IMR-90 (cell line): ENCODE data around the gene MTG1. TPM values are rescaled to one million over a fixed set of nuclear protein-coding genes. Genes with fewer than 3 reads are reported as not detected.

Source experiments
- ATAC-seq: fragments of 200-7000 bp; cut with Tn5 transposase; 2 replicates; pipeline ENCODE4 v1.9.1; 2020; ENCODE audit warnings: low read depth, mild to moderate bottlenecking, moderate library complexity
- BruUV-seq: library from RNA; stranded (reverse); fragments of 400-500 nt; replicated peaks from 2 replicates; lab custom pipeline; 2021; lab: Mats Ljungman, UMichigan
- CTCF ChIA-PET: fragments of 300-600 bp; formaldehyde crosslinking; extraction: SDS; loops from one replicate; lab custom pipeline; 2021; ENCODE audit warnings: antibody characterized with exemption; lab: Yijun Ruan, JAX
- POLR2A ChIA-PET: fragments of 300-600 bp; sonication (Branson Sonifier 250); formaldehyde crosslinking; loops from one replicate; lab custom pipeline; 2022; ENCODE audit warnings: antibody characterized with exemption; ENCODE audit not compliant: unreplicated experiment; lab: Charles Lee
- DNase-seq: peaks from one replicate; pipeline ENCODE4 v3.0.0; 2013
- H2AFZ ChIP-seq: replicated peaks from 2 replicates; pipeline ENCODE3; 2013; ENCODE audit warnings: low read length, mild to moderate bottlenecking; ENCODE audit not compliant: poor library complexity
- H2AK5ac ChIP-seq: 2 replicates; pipeline ENCODE4 v1.6.1; 2013; ENCODE audit warnings: low read depth, low read length, inconsistent platforms
- H2AK9ac ChIP-seq: replicated peaks from 2 replicates; pipeline ENCODE3; 2013; ENCODE audit warnings: mild to moderate bottlenecking, low read depth, low read length, moderate library complexity; ENCODE audit not compliant: poor library complexity
- H2BK120ac ChIP-seq: 2 replicates; pipeline ENCODE4 v1.6.1; 2013; ENCODE audit warnings: low read depth, low read length, inconsistent platforms
- H2BK15ac ChIP-seq: 3 replicates; pipeline ENCODE4 v1.6.1; 2013; ENCODE audit warnings: low read depth, low read length, inconsistent platforms
- H2BK20ac ChIP-seq: 2 replicates; pipeline ENCODE4 v1.6.1; 2013; ENCODE audit warnings: low read depth, mild to moderate bottlenecking, inconsistent platforms, low read length, moderate library complexity
- H2BK5ac ChIP-seq: 2 replicates; pipeline ENCODE4 v1.6.1; 2013; ENCODE audit warnings: mild to moderate bottlenecking, low read depth, low read length, inconsistent platforms; ENCODE audit not compliant: poor library complexity, severe bottlenecking
- H3K14ac ChIP-seq: replicated peaks from 2 replicates; pipeline ENCODE4 v1.6.1; 2013; ENCODE audit warnings: low read depth, low read length, inconsistent platforms
- H3K18ac ChIP-seq: 2 replicates; pipeline ENCODE4 v1.6.1; 2013; ENCODE audit warnings: low read depth, low read length, control low read depth
- H3K23ac ChIP-seq: 2 replicates; pipeline ENCODE4 v1.6.1; 2013; ENCODE audit warnings: low read depth, low read length, inconsistent platforms
- H3K27ac ChIP-seq: 2 replicates; pipeline ENCODE4 v1.5.1; 2013; ENCODE audit warnings: mild to moderate bottlenecking, control low read depth, low read length; ENCODE audit not compliant: insufficient read depth
- H3K27me3 ChIP-seq: 2 replicates; pipeline ENCODE4 v1.6.1; 2013; ENCODE audit warnings: low read length; ENCODE audit not compliant: control insufficient read depth, insufficient read depth
- H3K36me3 ChIP-seq: 2 replicates; pipeline ENCODE4 v1.6.1; 2013; ENCODE audit warnings: low read length, mixed read lengths; ENCODE audit not compliant: control insufficient read depth, insufficient read depth
- H3K4ac ChIP-seq: 2 replicates; pipeline ENCODE4 v1.6.1; 2013; ENCODE audit warnings: low read depth, low read length, inconsistent platforms
- H3K4me1 ChIP-seq: 2 replicates; pipeline ENCODE4 v1.6.1; 2013; ENCODE audit warnings: low read length, mixed read lengths; ENCODE audit not compliant: control insufficient read depth, insufficient read depth
- H3K4me2 ChIP-seq: 2 replicates; pipeline ENCODE4 v1.6.1; 2013; ENCODE audit warnings: low read depth, mild to moderate bottlenecking, control low read depth, low read length, moderate library complexity
- H3K4me3 ChIP-seq: 2 replicates; pipeline ENCODE4 v1.5.1; 2013; ENCODE audit warnings: low read depth, mild to moderate bottlenecking, control low read depth, low read length, moderate library complexity; ENCODE audit not compliant: insufficient read depth
- H3K56ac ChIP-seq: 2 replicates; pipeline ENCODE4 v1.6.1; 2013; ENCODE audit warnings: low read length, inconsistent platforms; ENCODE audit not compliant: insufficient read depth; ENCODE audit errors: extremely low read depth
- H3K79me1 ChIP-seq, 2 experiments: 2 replicates each; pipeline ENCODE4 v1.6.1; 2013; ENCODE audit warnings: low read length in 2 of 2, inconsistent platforms in 1 of 2, low read depth in 1 of 2
- H3K9ac ChIP-seq: 2 replicates; pipeline ENCODE4 v1.6.1; 2013; ENCODE audit warnings: low read depth, low read length, control low read depth
- H3K9me1 ChIP-seq: 2 replicates; pipeline ENCODE4 v1.6.1; 2013; ENCODE audit warnings: low read length, inconsistent platforms; ENCODE audit not compliant: insufficient read depth
- H3K9me3 ChIP-seq: 2 replicates; pipeline ENCODE4 v1.6.1; 2013; ENCODE audit warnings: low read length; ENCODE audit not compliant: control insufficient read depth, insufficient read depth
- H4K20me1 ChIP-seq: 2 replicates; pipeline ENCODE4 v1.6.1; 2013; ENCODE audit warnings: low read length, inconsistent platforms; ENCODE audit not compliant: insufficient read depth
- H4K5ac ChIP-seq: 2 replicates; pipeline ENCODE4 v1.6.1; 2013; ENCODE audit warnings: mild to moderate bottlenecking, low read depth, low read length, control low read depth
- H4K8ac ChIP-seq, 2 experiments: 2 replicates each; pipeline ENCODE4 v1.6.1; 2013; ENCODE audit warnings: low read depth in 2 of 2, low read length in 2 of 2, control low read depth in 1 of 2, inconsistent platforms in 1 of 2
- H4K91ac ChIP-seq: 2 replicates; pipeline ENCODE4 v1.6.1; 2013; ENCODE audit warnings: low read depth, low read length, inconsistent platforms; ENCODE audit not compliant: insufficient read depth
- BHLHE40 ChIP-seq: fragments of 150-350 bp; IDR thresholded peaks from 2 replicates; pipeline ENCODE4 v1.6.1; 2016; ENCODE audit warnings: mild to moderate bottlenecking, low read depth, low read length
- CEBPB ChIP-seq: IDR thresholded peaks from 2 replicates; pipeline ENCODE4 v1.6.1; 2012; ENCODE audit warnings: low read depth, low read length, improper control_type of control experiment
- CHD1 ChIP-seq: IDR thresholded peaks from 2 replicates; pipeline ENCODE4 v1.6.1; 2012; ENCODE audit warnings: low read depth, low read length, improper control_type of control experiment
- RAD21 ChIP-seq: IDR thresholded peaks from 2 replicates; pipeline ENCODE4 v1.6.1; 2012; ENCODE audit warnings: low read length, improper control_type of control experiment
- RFX5 ChIP-seq: IDR thresholded peaks from 2 replicates; pipeline ENCODE4 v1.8.0; 2012; ENCODE audit warnings: low read depth, mild to moderate bottlenecking, low read length, moderate library complexity
- SMC3 ChIP-seq: fragments of 150-350 bp; IDR thresholded peaks from 2 replicates; pipeline ENCODE4 v1.6.1; 2016; ENCODE audit warnings: low read depth, mild to moderate bottlenecking, antibody characterized with exemption, low read length, moderate library complexity
- WGBS, 2 experiments: methylation state at CpG; one replicate each; pipeline versions ENCODE4 v1.1.5 to v1.1.7; 2013; ENCODE audit warnings: missing lambda C conversion rate in 2 of 2; ENCODE audit not compliant: insufficient read length in 1 of 2; ENCODE audit errors: extremely low coverage in 2 of 2; 5-methylcytosine and 5-hydroxymethylcytosine counted together
- dilution Hi-C: fragments of 300-500 bp; cut with HindIII; formaldehyde crosslinking; loops from one replicate; pipeline ENCODE4 v1.14.3; 2018; ENCODE audit warnings: low sequenced_read_pairs; ENCODE audit not compliant: unreplicated experiment
- in situ Hi-C: fragments of 300-500 bp; cut with MboI; formaldehyde crosslinking; loops from 3 replicates; pipeline ENCODE4 v1.14.3; 2019; ENCODE audit warnings: low sequenced_read_pairs, inconsistent platforms, mixed read lengths
- intact Hi-C: fragments of 100-400 bp; cut with micrococcal nuclease; formaldehyde crosslinking; loops from 2 replicates; pipeline ENCODE4 v1.10.0; 2022
- polyA plus RNA-seq, 3 experiments: library from polyadenylated mRNA; depleted of rRNA; stranded (reverse); fragments of >200 nt; gene quantifications; 2 replicates each; pipeline ENCODE4 v1.2.3, GENCODE V29; 2012; ENCODE audit warnings: low replicate concordance in 1 of 3
- total RNA-seq: library from RNA; depleted of rRNA; stranded (reverse); fragments of >200 nt; gene quantifications from 2 replicates; pipeline ENCODE4 v1.2.3, GENCODE V29; 2012
- TF ChIP-seq, protein P1 (sequence below): fragments of 150-350 bp; IDR thresholded peaks from 2 replicates; pipeline ENCODE4 v1.6.1; 2016; ENCODE audit warnings: low read depth, mild to moderate bottlenecking, low read length, moderate library complexity, borderline replicate concordance

MTG1 gene
- total and polyA plus RNA-seq, 2 of the 4 experiments (the other 2 are of a cell fraction), result 38.5 to 64.8 TPM

GRCh38 chr10:133465191-133465949 is 71.4 kb downstream of the MTG1 start:
- no peak for TF ChIP-seq RFX5
- no peak for TF ChIP-seq RAD21
- no peak for TF ChIP-seq BHLHE40
- TF ChIP-seq CEBPB, result no peak
- no peak for TF ChIP-seq CHD1
- no peak for TF ChIP-seq SMC3
- TF ChIP-seq, protein P1, sequence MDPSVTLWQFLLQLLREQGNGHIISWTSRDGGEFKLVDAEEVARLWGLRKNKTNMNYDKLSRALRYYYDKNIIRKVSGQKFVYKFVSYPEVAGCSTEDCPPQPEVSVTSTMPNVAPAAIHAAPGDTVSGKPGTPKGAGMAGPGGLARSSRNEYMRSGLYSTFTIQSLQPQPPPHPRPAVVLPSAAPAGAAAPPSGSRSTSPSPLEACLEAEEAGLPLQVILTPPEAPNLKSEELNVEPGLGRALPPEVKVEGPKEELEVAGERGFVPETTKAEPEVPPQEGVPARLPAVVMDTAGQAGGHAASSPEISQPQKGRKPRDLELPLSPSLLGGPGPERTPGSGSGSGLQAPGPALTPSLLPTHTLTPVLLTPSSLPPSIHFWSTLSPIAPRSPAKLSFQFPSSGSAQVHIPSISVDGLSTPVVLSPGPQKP, result no peak
- ATAC-seq, result no peak
- no peak overlapping the region for H4K5ac ChIP-seq
- no peak overlapping the region for H2AFZ ChIP-seq
- no TSS peak for BruUV-seq
- no peak overlapping the region for H2BK5ac ChIP-seq
- no peak overlapping the region for H3K56ac ChIP-seq
- H3K27ac ChIP-seq, result no peak overlapping the region
- no peak overlapping the region for H3K4ac ChIP-seq
- H2AK5ac ChIP-seq, result no peak overlapping the region
- H2BK15ac ChIP-seq, result no peak overlapping the region
- H3K9ac ChIP-seq, result no peak overlapping the region
- H2BK20ac ChIP-seq, result no peak overlapping the region
- H3K4me2 ChIP-seq, result no peak overlapping the region
- in situ Hi-C loops, result no loop called here
- dilution Hi-C loops, result no loop called here
- no peak overlapping the region for H3K23ac ChIP-seq
- H4K91ac ChIP-seq, result no peak overlapping the region
- H4K20me1 ChIP-seq, result no peaks in the 10 kb centered on the region
- H3K14ac ChIP-seq, result no peak overlapping the region
- no peak overlapping the region for H4K8ac ChIP-seq
- no peak overlapping the region for H3K18ac ChIP-seq
- H3K9me3 ChIP-seq, result no peaks in the 10 kb centered on the region
- H3K4me3 ChIP-seq, result no peak overlapping the region
- no peaks in the 10 kb centered on the region for H3K4me1 ChIP-seq
- H3K9me1 ChIP-seq, result no peaks in the 10 kb centered on the region
- ChIA-PET CTCF (no interaction called here), POLR2A (no interaction called here)
- intact Hi-C loops, result no loop called here
- no peaks in the 10 kb centered on the region for H3K36me3 ChIP-seq
- H2BK120ac ChIP-seq, result no peak overlapping the region
- 25% methylated on average over 20 of the region's 55 CpGs; no CpG with 5 or more reads in 1 of the 2 experiments for WGBS, 2 experiments
- no peak overlapping the region for H2AK9ac ChIP-seq
- no peaks in the 10 kb centered on the region for H3K27me3 ChIP-seq
- H3K79me1 ChIP-seq, result no peaks in the 10 kb centered on the region
- no peak for DNase-seq
